Fibroblast of peridontal ligament (primary cell): ENCODE results near the gene SNAP47.
"Not testable (repeated sequence)": the region's sequence is repeated elsewhere in the genome, so short reads cannot be mapped to it uniquely, and the experiment has no call there.

Experiments
- DNase-seq: peaks from one replicate; pipeline ENCODE4 v3.0.0-alpha.2; 2010; ENCODE audit errors: extremely low read depth

Gene SNAP47, protein sequence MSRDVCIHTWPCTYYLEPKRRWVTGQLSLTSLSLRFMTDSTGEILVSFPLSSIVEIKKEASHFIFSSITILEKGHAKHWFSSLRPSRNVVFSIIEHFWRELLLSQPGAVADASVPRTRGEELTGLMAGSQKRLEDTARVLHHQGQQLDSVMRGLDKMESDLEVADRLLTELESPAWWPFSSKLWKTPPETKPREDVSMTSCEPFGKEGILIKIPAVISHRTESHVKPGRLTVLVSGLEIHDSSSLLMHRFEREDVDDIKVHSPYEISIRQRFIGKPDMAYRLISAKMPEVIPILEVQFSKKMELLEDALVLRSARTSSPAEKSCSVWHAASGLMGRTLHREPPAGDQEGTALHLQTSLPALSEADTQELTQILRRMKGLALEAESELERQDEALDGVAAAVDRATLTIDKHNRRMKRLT

DNA sequence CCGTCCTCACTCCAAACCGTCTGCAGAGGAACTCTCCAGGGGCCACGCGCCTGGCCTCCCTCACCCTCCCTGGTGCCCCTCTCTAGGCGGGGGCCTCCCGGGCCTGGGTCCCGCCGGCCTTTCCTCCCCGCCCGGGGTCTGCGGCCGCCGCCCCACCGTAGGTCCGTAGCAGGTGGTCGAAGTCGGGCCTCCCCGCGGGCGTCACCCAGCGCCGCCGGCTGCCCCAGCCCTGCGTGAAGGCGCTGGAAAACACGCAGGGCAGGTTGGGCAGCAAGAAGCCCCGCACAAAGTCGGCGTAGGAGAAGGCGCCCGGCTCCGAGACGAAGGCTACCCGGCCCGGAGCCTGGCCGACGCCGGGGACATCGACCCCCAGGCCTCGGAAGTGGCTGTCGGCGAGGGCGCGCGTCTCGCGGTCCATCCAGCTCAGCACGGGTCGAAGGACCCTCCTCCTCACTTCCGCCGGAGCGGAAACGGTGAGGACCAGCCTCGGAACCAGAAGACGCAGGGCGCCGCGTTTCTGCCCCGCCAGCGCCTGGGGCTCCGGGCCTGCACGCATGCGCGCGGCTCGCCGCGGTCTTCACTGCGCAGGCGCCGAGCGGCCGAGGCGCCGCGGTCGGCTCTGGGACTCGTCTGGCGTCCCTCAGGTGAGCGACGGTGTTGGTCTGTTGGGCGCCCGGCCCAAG, at the start of gene SNAP47, which contains the start of gene JMJD4:
SNAP47 (plus strand) TSS at position 580 of the 683 bp plus-strand sequence. CDS start 12,302 bp downstream, outside the sequence.
JMJD4 (minus strand) TSS at position 447 of the 683 bp plus-strand sequence; CDS start at position 418, 29 bp downstream.
- DNase-seq = peak; percentile 87

DNA sequence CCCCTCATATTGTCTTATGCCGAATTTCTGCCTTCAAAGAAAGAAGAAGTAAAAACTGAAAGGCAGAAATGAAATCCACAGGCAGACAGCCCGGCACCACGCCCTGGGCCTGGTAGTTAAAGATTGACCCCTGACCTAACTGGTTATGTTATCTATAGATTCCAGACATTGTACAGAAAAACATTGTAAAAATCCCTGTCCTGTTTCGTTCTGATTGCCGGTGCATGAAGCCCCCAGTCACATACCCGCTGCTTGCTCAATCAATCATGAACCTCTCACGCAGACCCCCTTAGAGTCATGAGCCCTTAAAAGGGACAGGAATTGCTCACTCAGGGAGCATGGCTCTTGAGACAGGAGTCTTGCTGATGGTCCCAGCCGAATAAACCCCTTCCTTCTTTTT, 49.4 kb upstream of the SNAP47 start:
- DNase-seq = no peak

DNA sequence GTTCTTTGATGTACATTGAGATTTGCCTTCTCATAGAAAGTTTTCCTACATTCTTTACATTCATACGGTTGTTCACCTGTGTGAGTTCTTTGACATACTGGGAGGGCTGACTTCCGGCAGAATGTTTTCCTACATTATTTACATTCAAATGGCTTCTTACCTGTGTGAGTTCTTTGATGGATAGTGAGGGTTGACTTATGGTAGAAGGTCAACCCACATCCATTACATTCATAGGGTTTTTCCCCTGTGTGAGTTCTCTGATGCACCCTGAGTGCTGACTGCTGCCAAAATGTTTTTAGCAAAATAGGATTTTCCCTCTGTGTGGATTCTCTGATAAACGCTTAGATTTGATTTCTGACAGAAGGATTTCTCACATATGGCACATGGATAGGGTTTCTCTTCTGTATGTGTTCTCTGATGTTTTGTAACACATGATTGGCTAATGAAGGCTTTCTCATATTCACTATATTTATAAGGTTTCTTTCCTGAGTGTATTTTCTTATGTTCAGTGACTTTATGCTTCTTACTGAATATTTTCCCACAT, 37.8 kb upstream of the SNAP47 start:
- no peak for DNase-seq

DNA sequence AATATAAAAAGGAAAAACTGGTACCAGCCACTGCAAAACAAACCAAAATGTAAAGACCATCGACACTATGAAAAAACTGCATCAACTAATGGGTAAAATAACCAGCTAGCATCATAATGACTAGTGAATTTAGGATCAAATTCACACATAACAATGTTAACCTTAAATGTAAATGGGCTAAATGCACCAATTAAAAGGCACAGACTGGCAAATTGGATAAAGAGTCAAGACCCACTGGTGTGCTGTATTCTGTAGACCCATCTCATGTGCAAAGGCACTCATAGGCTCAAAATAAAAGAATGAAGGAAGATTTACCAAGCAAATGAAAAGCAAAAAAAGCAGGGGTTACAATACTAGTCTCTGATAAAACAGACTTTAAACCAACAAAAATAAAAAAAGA, 33.6 kb upstream of the SNAP47 start:
- not testable (repeated sequence) for DNase-seq

DNA sequence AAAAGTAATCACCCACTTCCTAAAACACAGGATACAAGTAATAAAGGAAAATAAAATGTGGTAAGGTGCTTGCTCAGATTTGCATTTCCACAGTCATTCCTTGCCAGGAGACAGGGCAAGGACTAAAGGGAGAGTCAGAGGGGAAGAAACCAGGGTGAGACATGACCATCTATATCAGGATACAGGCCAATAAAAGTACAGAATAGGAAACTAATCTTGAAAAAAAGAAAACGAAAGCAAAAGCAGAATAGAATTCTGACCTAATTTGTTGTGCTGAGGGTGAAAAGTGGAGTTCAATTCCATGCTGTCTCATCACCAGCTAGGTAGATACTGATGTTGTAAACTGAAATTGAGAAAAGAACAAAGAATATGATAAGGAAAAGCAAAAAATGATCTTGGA, 27.4 kb upstream of the SNAP47 start:
- no peak for DNase-seq

DNA sequence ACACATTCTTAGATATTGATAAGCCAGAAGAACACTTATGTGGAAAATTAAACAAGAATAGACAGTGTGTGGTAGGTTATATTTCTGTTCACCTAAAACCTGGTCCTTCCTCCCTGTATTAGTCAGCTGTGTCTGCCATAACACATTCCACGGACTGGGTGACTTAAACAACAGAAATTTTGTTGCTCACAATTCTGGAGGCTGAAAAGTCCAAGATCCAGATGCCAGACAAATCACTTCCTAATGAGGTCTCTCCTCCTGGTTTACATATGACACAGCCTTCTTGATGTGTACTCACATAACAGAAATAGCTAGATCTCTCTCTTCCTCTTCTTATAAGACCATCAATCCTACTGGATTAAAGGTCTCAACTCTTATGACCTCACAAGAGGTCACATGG, 25.8 kb upstream of the SNAP47 start:
- DNase-seq = no peak

DNA sequence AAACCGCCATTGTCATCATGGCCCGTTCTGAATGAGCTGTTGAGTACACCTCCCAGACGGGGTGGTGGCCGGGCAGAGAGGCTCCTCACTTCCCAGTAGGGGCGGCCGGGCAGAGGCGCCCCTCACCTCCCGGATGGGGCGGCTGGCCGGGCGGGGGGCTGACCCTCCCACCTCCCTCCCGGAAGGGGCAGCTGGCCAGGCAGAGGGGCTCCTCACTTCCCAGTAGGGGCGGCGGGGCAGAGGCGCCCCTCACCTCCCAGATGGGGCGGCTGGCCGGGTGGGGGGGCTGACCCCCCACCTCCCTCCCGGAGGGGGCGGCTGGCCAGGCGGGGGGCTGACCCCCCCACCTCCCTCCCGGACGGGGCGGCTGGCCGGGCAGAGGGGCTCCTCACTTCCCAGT, 24.8 kb upstream of the SNAP47 start:
- not testable (repeated sequence) for DNase-seq

DNA sequence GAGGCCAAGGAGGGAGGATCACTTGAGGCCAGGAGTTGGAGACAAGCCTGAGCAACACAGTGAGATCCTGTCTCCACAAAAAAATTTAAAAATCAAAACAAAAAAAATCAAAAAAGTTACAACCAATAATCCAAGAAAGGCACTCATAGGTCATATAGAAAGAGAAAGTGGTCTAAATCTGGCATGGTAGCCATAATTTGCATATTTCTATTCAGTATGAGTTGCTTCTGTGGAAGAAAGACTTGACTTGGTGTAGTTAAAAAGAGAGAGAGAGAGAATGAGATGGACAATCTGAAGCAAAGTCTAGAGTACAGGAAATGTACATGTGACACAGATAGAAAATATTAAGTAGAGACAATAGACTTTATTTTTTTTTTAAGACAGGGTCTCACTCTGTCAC, 22.6 kb upstream of the SNAP47 start:
- DNase-seq = no peak

DNA sequence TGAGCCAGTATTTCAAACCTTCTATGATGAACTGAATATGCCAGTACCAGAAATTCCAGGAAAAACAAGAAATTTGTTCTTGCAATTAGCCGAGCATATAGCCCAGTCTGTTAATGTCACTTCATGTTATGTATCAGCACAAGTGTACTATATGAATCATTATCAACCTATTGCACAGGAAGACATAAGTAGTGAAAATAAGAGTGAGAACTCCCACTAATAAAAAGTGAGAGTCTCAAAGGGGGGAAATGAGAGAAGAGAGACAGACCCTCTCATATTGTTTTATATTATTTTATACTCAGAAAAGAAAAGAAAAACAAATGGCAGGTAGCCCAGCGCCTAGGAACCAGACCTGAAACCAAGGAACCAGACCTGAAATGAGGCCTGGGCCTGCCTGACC, 16.3 kb upstream of the SNAP47 start:
- DNase-seq = no peak

DNA sequence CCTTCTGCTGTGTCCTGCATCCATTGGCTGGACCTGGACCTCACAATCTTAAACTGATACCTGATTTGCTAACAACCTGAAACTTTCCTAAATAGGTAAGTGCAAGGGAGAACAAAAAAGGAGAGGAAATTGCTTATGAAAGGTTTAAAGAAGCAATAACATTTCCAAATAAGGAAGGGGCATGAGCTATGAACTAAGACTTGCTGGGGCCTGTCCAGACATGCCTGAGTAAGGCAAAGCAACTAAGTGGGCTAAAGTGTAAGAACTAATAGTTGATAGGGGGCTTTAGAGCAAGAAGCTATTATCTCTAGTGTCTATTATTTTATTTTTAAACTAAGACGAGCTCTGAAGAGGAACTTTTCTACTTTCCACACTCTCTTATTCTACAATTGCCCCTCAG, 11.8 kb upstream of the SNAP47 start:
- DNase-seq = no peak

DNA sequence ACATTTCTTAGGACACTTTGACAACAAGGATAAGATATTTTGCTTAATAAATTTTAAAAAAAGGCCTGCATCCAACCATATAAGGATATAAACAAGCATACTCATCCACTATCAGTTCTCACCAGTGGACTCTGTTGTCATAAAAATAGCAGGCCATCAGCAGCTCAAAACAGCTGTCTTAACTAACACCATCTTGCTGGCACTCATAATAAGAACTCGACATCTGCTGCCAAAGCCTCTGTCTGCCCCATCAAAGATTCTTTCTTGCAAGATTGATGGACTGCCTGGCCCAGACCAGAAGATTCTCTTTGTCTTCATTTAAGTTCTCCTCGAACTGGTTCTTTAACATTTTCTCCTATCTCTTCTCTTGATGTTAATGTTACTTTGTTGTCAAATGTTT, 10.2 kb upstream of the SNAP47 start:
- DNase-seq = no peak

DNA sequence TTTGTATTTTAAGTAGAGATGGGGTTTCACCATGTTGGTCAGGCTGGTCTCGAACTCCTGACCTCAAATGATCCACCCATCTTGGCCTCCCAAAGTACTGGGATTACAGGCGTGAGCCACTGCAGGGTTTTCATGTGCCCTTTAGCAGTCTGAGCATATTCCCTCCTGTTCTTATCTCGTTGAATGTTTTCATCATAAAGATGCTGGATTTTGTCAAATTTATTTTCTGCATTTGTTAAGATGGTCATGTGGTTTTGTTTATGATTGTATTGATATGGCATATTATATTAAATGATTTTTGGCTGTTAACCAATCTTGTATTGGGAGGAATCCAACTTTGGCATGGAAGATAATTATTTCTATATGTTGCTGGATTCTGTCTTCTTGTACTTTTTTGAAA, 8.9 kb upstream of the SNAP47 start:
- DNase-seq = no peak

DNA sequence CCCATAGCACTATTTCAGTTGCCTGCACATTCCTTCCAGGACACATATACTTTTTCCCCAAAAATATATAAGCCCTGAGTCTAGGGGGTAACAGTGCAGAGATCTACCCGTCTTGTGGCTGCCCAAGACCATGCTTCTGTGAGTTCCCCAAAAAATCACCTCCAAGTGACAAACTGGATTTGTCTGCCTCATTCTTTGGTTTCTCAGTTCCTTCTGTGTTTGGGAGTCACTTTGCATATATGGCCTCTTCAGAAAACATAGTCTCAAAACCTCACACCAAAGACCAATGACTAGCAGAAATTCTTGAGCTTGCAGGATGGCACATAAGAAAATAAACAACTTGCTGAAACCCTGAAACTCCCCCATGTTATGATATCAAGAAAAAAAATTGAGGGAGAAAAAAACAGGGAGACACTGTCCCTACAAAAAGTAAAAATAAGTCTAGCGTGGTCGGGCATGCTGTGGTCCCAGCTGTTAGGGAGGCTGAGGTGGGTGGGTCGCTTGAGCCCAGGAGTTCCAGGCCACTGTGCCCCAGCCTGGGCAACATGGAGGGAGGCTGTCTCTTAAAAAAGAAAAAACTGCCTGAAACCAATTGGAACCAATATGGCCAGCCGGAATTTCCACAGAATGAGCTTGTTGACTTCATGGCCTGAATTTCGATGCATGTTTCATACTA, 8.2 kb upstream of the SNAP47 start:
- no peak for DNase-seq

DNA sequence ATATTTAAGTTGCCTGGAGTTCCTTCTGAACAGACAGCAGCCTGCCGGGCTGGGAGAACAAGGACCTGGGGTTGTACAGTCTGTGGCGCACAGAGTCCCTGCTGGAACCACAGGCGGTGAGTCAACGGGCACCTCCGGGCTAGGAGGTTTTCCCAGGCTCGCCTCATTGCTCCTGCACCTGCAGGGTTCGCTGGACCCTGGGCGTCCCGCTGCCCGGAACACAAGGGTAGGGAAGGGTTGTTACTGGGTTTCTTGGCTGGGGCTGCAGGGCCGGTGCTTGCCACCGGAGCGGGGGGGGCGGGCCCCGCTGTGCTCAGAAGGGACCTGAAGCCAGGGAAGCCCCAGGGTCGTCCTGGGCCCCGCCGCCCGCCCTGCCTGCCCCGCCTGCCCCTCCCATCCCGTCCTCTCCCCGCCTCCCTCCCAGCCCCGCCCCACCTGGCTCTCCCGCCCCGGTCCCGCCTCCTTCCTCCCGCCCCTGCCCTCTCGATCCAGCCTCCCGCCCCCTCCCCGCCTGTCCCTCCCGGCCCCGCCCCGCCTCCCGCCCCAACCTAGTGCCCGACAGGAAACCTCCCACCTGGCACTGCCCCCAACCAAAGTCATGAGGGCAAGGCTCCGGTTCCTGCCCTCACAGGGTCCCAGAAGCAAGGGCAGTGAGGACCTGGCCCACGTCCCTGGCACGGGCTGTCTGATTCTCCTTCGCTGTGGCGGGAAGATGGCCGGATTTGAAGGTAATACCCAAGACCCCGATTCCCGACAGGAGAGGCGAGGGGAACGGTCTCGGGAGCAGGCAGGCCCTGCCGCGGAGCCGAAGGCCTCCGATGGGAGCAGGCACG, 7.0 kb upstream of the SNAP47 start:
- DNase-seq = peak; percentile 16

DNA sequence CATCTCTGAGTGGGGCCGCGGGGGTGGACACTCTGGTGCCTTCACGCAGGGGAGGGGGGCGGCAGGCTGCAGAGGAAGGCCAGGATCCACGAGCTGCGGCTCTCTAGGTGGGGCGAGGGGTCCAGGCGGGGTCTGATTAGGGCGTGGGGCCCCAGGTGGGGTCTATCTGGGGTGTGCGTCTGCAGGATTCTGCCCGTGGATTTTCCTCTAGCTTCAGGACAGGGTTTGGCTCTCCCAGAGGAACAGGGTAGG, 6.4 kb upstream of the SNAP47 start:
- DNase-seq = no peak

DNA sequence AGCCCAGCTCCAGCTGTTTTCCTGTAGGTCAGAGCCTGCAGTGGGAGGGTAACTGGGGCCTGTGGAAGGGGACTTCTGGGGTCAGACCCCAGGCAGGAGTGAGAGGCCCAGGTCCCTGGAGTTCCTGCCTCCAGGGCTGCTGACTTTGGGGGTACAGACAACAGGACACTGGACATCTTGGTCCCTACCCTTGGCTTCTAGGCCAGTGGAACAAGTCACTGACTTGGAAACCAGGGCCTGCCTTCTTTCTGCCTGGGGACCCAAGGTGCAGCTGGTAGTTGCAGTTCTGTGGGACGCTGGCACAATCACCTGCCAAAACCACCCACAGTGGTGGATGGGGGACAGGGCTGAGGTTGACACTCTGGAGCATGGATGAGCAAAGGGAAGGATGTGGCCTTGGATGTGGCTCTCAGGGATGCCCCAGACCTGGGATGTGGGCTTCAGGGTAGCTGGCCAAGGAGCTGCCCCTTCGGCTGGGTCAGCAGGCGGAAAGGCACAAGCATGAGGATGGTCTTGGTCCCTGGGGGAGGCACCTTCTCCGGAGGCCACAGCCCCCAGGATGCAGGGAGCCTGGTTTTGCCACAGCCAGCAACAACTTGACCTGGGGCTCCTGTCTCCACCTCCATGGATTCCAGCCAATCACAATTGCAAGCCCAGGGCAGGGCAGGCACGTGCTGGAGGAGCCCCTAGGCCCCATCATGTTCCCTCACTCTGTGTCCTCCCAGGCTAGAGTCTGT, 5.9 kb upstream of the SNAP47 start:
- DNase-seq = no peak

DNA sequence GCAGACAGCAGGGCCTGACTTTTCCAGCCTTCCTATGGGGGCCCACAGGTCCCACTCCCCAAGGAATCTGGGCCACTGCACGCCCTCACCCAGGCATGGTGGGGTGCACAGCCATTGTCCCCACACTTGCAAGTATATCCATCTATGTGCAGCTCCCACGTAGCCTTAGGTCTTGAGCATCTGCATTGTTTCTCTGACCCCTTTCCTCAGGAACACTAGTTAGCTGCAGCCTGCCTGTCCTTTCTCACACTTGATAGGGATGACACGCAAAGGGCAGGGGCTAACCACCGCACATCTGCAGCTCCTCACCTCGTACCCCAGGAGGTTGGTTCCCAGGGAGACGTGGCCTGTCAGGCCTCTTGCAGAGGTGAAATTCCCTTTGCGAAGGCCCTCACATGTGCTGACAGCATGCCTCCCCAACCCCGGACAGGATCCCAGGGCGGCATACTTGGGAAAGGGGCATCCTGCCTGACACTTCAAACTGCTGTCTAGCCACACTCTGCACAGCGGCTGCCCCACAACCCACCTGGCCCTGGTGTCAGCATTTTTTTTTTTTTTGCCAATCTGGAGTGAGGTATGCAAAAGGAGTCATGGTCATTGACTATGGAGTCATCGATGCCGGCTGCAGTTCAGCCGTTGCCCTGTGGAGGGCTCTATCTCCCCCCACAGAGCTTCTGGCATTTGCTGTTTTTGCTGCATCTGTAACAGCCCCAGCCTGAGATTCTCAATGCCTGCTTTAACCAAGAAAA, 5.2 kb upstream of the SNAP47 start:
- peak; percentile 69 for DNase-seq

DNA sequence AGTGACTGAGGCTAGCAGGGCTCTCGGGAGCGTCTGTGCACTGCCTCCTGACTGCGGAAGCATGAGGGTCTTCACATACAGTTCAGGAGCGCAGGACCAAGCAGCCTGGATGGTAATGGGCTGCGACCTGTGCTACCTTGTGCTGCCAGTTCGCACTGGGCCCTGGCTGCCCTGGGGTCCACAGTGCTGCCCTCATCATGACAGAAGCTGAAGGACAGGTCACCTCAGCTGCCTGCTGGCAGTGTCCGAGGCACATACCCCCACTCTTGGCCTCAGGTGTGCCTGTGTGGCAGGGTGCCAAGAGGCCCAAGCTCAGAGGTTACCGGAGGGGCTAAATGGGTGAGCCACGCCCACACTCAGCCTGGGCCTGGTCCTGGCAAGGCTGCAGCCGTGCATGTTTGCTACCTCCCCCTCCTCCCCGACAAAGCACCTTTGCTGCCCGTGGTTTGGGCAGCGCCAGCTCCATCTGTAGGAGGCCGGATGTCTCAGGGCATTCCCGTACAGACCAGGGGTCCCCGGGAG, 4.5 kb upstream of the SNAP47 start:
- no peak for DNase-seq

DNA sequence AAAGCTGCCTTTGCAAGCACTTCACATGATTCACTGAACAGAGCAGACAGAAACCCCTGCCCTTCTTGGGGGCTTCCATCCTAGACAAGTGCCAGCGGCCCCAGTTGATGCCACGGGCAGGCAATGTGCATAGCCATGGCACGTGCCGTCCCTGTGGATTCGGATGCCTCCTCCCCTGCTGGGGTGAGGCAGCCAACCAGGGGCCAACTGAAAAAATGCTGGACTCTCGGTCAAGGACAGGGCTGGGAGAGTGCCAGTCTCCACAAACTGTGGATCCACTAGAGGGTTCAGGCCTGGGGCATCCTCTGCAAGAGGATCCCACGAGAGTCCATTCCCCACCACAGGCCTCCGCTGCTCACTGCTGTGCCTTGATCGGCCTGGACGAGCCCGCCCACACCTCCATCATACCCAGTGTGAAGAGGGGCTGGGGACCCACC, 4.0 kb upstream of the SNAP47 start:
- DNase-seq = no peak
